Muscle layer of duodenum (tissue), 2 donors: ENCODE measurements around the gene ZNF92.
"Not testable (repeated sequence)": the region's sequence is repeated elsewhere in the genome, so short reads cannot be mapped to it uniquely, and the experiment has no call there.

Experiments
- H3K27ac ChIP-seq: one replicate; pipeline ENCODE4 v1.7.0; 2013; ENCODE audit warnings: mild to moderate bottlenecking, low read length
- H3K27me3 ChIP-seq: one replicate; pipeline ENCODE4 v1.7.0; 2013; ENCODE audit warnings: low read depth, mild to moderate bottlenecking, control low read depth, low read length
- H3K36me3 ChIP-seq, 2 donors: one replicate each; pipeline ENCODE4 v1.7.0; 2013; ENCODE audit warnings: low read length in 2 of 2, control low read depth in 1 of 2, mild to moderate bottlenecking in 1 of 2; ENCODE audit not compliant: insufficient read depth in 2 of 2, control insufficient read depth in 1 of 2
- H3K4me1 ChIP-seq, 2 donors: one replicate each; pipeline ENCODE4 v1.7.0; 2013; ENCODE audit warnings: low read length in 2 of 2, mild to moderate bottlenecking in 2 of 2, control low read depth in 1 of 2, moderate library complexity in 1 of 2; ENCODE audit not compliant: insufficient read depth in 2 of 2, control insufficient read depth in 1 of 2
- H3K4me3 ChIP-seq, 2 donors: one replicate each; pipeline ENCODE4 v1.7.0; 2013; ENCODE audit warnings: low read length in 2 of 2, low read depth in 1 of 2, mild to moderate bottlenecking in 1 of 2
- H3K9me3 ChIP-seq, 2 donors: one replicate each; pipeline ENCODE4 v1.7.0; 2013; ENCODE audit warnings: low read length in 2 of 2, control low read depth in 1 of 2, mild to moderate bottlenecking in 1 of 2; ENCODE audit not compliant: control insufficient read depth in 1 of 2
- donor health status: healthy.

ZNF92 gene

GRCh38 chr7:65373608-65374351, at the start of gene ZNF92:
ZNF92 (plus strand) TSS chr7:65373855; CDS start chr7:65373998, 143 bp downstream.
- no peaks in the 10 kb centered on the region for H3K9me3 ChIP-seq
- peaks cover 6 to 17% of the 10 kb centered on the region in 2 donors for H3K4me1 ChIP-seq
- H3K27me3 ChIP-seq = no peaks in the 10 kb centered on the region
- H3K27ac ChIP-seq = peak within 1 kb of the TSS; percentile 79
- no peaks in the 10 kb centered on the region for H3K36me3 ChIP-seq
- peak within 1 kb of the TSS; percentile 84 to 98 for H3K4me3 ChIP-seq

GRCh38 chr7:65325793-65326432, 47.7 kb upstream of the ZNF92 start:
- Histone ChIP-seq H3K27me3 (no peaks in the 10 kb centered on the region), H3K9me3 (no peaks in the 10 kb centered on the region), H3K27ac (no peak overlapping the region), H3K4me1 (no peaks in the 10 kb centered on the region), H3K4me3 (no peak overlapping the region), H3K36me3 (no peaks in the 10 kb centered on the region)

GRCh38 chr7:65338346-65338745, 35.3 kb upstream of the ZNF92 start:
- no peaks in the 10 kb centered on the region for H3K27me3 ChIP-seq
- no peak overlapping the region for H3K27ac ChIP-seq
- no peaks in the 10 kb centered on the region for H3K36me3 ChIP-seq
- H3K4me1 ChIP-seq = no peaks in the 10 kb centered on the region
- no peak overlapping the region for H3K4me3 ChIP-seq
- no peaks in the 10 kb centered on the region for H3K9me3 ChIP-seq

DNA sequence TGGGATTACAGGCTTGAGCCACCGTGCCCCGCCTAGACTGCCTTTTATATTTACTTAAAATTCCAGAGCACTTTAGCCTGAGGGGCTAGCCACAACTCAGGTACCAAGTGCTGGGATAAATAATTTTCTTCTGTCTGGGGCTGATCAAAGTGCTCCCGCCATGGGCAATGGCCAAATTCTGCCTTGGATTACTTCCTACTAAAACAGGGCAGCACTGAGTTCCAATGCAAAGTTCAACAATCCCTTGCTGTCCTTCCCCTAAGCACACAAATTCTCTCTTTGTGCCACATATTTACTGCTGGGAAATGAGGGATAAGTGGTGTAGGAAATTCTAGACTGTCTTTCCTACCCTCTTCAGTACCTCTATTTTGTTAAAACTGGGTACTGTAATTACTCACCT, 34.4 kb upstream of the ZNF92 start:
- Histone ChIP-seq H3K4me3 (no peak overlapping the region), H3K4me1 (no peaks in the 10 kb centered on the region), H3K27me3 (no peaks in the 10 kb centered on the region), H3K36me3 (no peaks in the 10 kb centered on the region), H3K27ac (no peak overlapping the region), H3K9me3 (no peaks in the 10 kb centered on the region)

GRCh38 chr7:65342723-65343629, 30.7 kb upstream of the ZNF92 start:
- H3K27ac ChIP-seq = no peak overlapping the region
- H3K9me3 ChIP-seq = no peaks in the 10 kb centered on the region
- no peaks in the 10 kb centered on the region for H3K4me1 ChIP-seq

DNA sequence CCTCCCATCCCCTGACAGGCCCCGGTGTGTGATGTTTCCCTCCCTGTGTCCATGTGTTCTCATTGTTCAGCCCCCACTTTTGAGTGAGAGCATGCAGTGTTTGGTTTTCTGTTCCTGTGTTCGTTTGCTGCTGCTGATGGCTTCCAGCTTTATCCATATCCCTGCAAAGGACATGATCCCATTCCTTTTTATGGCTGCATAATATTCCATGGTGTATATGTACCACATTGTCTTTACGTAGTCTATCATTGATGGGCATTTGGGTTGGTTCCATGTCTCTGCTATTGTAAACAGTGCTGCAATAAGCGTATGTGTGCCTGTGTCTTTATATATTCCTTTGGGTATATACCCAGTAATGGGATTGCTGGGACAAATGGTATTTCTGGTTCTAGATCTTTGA, 29.1 kb upstream of the ZNF92 start:
- H3K9me3 ChIP-seq, H3K36me3 ChIP-seq, H3K27ac ChIP-seq, H3K4me3 ChIP-seq, H3K27me3 ChIP-seq, H3K4me1 ChIP-seq: not testable (repeated sequence)

More at GRCh38 chr7:65342723-65343629, 30.7 kb upstream of the ZNF92 start:
- Histone ChIP-seq H3K36me3 (no peaks in the 10 kb centered on the region), H3K4me3 (no peak overlapping the region), H3K27me3 (no peaks in the 10 kb centered on the region)

- Histone ChIP-seq H3K27ac (no peak overlapping the region), H3K36me3 (no peaks in the 10 kb centered on the region), H3K4me3 (no peak overlapping the region), H3K9me3 (no peaks in the 10 kb centered on the region), H3K4me1 (no peaks in the 10 kb centered on the region), H3K27me3 (no peaks in the 10 kb centered on the region)
Measured at GRCh38 chr7:65354263-65354662, 19.4 kb upstream of the ZNF92 start.

- no peaks in the 10 kb centered on the region for H3K27me3 ChIP-seq
- no peaks in the 10 kb centered on the region for H3K9me3 ChIP-seq
- no peak overlapping the region for H3K27ac ChIP-seq
- no peak overlapping the region for H3K4me3 ChIP-seq
- H3K36me3 ChIP-seq = no peaks in the 10 kb centered on the region
- H3K4me1 ChIP-seq = peaks cover 1 to 9% of the 10 kb centered on the region in 2 donors
Measured at GRCh38 chr7:65369843-65370242, 3.8 kb upstream of the ZNF92 start.

GRCh38 chr7:65371468-65371867, 2.2 kb upstream of the ZNF92 start:
- no peak overlapping the region for H3K27ac ChIP-seq
- peaks cover 6 to 17% of the 10 kb centered on the region in 2 donors for H3K4me1 ChIP-seq
- H3K27me3 ChIP-seq = no peaks in the 10 kb centered on the region
- no peaks in the 10 kb centered on the region for H3K36me3 ChIP-seq
- H3K9me3 ChIP-seq = no peaks in the 10 kb centered on the region
- H3K4me3 ChIP-seq = no peak overlapping the region

GRCh38 chr7:65379318-65379717, 5.7 kb downstream of the ZNF92 start:
- Histone ChIP-seq H3K27ac (no peak overlapping the region), H3K9me3 (no peaks in the 10 kb centered on the region), H3K4me1 (peaks cover 6 to 13% of the 10 kb centered on the region in 2 donors), H3K27me3 (no peaks in the 10 kb centered on the region), H3K4me3 (no peak overlapping the region), H3K36me3 (no peaks in the 10 kb centered on the region)

- Histone ChIP-seq H3K4me1 (no peaks in the 10 kb centered on the region), H3K36me3 (no peaks in the 10 kb centered on the region), H3K9me3 (no peaks in the 10 kb centered on the region), H3K27me3 (no peaks in the 10 kb centered on the region), H3K4me3 (no peak overlapping the region), H3K27ac (no peak overlapping the region)
Measured at GRCh38 chr7:65381742-65382141, 8.1 kb downstream of the ZNF92 start.
